Measurements from ENCODE around the gene PAX6.

PAX6 gene

DNA sequence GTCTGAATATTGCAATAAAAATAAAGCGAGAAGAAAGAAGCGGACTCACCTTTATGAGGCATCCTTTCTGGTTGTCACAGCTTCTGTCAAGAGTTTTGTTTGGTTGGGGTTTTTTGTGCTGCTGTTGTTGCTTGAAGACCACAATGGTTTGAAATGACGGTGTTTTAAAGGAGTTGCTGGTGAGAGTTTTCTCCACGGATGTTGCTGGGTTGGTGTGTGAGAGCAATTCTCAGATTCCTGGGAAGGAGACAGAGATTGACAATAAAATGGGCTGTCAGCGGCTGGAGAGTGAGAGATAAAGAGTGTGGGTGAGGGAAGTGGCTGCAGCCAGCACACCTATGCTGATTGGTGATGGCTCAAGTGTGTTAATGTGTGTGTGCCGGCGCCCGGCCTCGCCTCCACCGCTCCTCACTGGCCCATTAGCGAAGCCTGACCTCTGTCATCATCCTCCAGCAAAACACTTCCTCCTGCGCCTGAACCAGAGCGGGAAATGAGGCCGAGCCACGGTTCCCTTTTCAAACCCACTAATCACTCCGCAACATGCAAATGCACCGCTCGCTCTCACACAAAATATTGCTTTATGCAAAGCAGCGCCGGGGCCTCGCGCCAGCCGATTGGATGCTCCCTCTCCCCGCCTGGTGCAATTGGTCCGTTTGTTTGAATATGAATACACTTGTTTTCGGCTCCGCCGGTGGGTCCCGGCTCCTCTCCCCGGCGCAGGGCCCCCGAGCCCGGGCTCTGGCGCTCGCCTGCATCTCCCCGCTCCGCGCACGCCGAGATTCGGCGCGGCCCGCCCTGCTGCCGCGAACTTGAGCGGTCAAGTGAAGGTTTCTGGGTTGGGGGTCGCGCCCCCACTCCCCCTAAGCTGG lies at the start of gene PAX6:
TSS of gene PAX6 (minus strand) at position 544 of the 869 bp plus-strand sequence. CDS start 4,911 bp downstream, outside the sequence.
- Histone ChIP-seq H3K27me3 (ENCODE audit: control insufficient read depth in 1 of 2, insufficient read depth in 2 of 2, low read length in 2 of 2) (peaks cover 85 to 98% of the 10 kb centered on the region in 2 donors), H3K36me3 (ENCODE audit: control insufficient read depth in 2 of 2, insufficient read depth in 2 of 2, low read length in 2 of 2) (no peaks in the 10 kb centered on the region), H3K4me1 (ENCODE audit: control insufficient read depth, insufficient read depth, low read length) (peaks cover 53% of the 10 kb centered on the region), H3K4me3 (ENCODE audit: low read length in 2 of 2) (peak within 1 kb of the TSS; percentile 40 to 68), H3K27ac (ENCODE audit: low read length) (no peak within 1 kb of the TSS), H3K9me3 (ENCODE audit: control insufficient read depth in 2 of 2, low read length in 2 of 2) (no peaks in the 10 kb centered on the region), H3K9ac (ENCODE audit: low read length in 2 of 2) (no peak within 1 kb of the TSS)

DNA sequence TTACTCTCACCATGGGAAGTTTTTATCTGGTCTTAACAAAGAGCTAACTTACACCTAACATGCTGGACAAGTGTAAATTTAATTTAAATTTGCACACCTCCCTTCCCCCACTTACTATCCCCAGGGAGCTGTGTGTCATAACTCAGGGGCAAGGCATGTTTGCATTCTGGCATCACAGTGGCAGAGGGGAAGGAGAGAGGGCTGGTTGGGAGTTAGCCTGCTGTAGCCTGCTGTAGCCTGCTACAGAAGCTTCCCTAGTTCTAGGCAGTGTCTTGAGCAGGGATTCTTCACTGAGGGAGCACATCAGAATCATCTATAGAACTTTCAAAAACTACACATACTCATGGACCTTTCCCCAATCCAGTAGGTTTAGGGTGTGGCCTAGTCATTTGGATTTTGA lies 49.3 kb upstream of the PAX6 start:
- Histone ChIP-seq H3K9me3 (ENCODE audit: control insufficient read depth in 2 of 2, low read length in 2 of 2) (no peaks in the 10 kb centered on the region), H3K9ac (ENCODE audit: low read length in 2 of 2) (no peak overlapping the region), H3K27me3 (ENCODE audit: control insufficient read depth in 1 of 2, insufficient read depth in 2 of 2, low read length in 2 of 2) (peaks cover 2 to 3% of the 10 kb centered on the region in 2 donors)

DNA sequence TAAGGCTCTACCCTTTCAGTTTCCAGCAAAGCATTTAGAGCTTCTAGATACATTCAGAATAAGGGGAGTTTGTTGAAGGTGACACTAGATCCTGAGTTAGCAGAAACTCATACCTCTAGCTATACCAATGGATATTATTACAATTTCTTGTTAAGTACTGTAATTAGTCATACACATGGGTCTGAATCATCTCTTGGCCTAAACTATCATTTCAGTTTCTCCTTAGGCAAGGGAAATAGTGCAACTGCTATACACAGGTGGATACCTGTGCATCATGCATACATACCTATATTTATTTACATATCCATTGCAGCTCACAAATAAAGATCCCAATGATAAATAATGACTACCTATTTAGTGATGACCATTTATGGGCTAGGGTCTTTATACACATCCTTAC lies 45.1 kb upstream of the PAX6 start:
- Histone ChIP-seq H3K4me1 (ENCODE audit: control insufficient read depth, insufficient read depth, low read length) (no peaks in the 10 kb centered on the region), H3K27me3 (ENCODE audit: control insufficient read depth in 1 of 2, insufficient read depth in 2 of 2, low read length in 2 of 2) (no peaks in the 10 kb centered on the region), H3K9ac (ENCODE audit: low read length in 2 of 2) (no peak overlapping the region), H3K9me3 (ENCODE audit: control insufficient read depth in 2 of 2, low read length in 2 of 2) (no peaks in the 10 kb centered on the region), H3K36me3 (ENCODE audit: control insufficient read depth in 2 of 2, insufficient read depth in 2 of 2, low read length in 2 of 2) (no peaks in the 10 kb centered on the region), H3K4me3 (ENCODE audit: low read length in 2 of 2) (no peak overlapping the region), H3K27ac (ENCODE audit: low read length) (no peak overlapping the region)

More for the DNA sequence above, 49.3 kb upstream of the PAX6 start:
- no peaks in the 10 kb centered on the region for H3K4me1 ChIP-seq (ENCODE audit: control insufficient read depth, insufficient read depth, low read length)
- no peak overlapping the region for H3K4me3 ChIP-seq (ENCODE audit: low read length in 2 of 2)
- H3K36me3 ChIP-seq (ENCODE audit: control insufficient read depth in 2 of 2, insufficient read depth in 2 of 2, low read length in 2 of 2) = no peaks in the 10 kb centered on the region
- no peak overlapping the region for H3K27ac ChIP-seq (ENCODE audit: low read length)

DNA sequence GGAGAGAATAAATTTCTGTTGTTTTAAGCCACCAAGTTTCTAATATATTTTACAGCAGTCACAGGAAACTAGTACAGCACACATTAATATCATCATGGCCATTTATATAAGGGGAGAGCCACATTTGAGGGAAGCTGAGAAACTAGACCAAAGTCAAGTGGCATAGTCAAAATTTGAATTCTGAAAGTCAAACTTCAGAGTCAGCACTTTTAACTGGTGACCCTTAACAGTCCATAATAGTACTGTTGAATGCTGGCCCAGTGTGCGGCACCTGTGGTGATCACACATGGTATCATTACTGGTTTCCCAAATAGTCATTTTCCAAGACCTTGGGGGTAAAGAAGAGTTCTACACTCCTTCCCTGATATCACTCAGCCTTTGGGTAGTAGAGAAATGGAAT lies 44.3 kb upstream of the PAX6 start:
- H3K4me1 ChIP-seq (ENCODE audit: control insufficient read depth, insufficient read depth, low read length) = no peaks in the 10 kb centered on the region
- H3K27ac ChIP-seq (ENCODE audit: low read length) = no peak overlapping the region
- no peaks in the 10 kb centered on the region for H3K36me3 ChIP-seq (ENCODE audit: control insufficient read depth in 2 of 2, insufficient read depth in 2 of 2, low read length in 2 of 2)
- no peak overlapping the region for H3K9ac ChIP-seq (ENCODE audit: low read length in 2 of 2)
- H3K27me3 ChIP-seq (ENCODE audit: control insufficient read depth in 1 of 2, insufficient read depth in 2 of 2, low read length in 2 of 2) = no peaks in the 10 kb centered on the region
- no peak overlapping the region for H3K4me3 ChIP-seq (ENCODE audit: low read length in 2 of 2)
- H3K9me3 ChIP-seq (ENCODE audit: control insufficient read depth in 2 of 2, low read length in 2 of 2) = no peaks in the 10 kb centered on the region

DNA sequence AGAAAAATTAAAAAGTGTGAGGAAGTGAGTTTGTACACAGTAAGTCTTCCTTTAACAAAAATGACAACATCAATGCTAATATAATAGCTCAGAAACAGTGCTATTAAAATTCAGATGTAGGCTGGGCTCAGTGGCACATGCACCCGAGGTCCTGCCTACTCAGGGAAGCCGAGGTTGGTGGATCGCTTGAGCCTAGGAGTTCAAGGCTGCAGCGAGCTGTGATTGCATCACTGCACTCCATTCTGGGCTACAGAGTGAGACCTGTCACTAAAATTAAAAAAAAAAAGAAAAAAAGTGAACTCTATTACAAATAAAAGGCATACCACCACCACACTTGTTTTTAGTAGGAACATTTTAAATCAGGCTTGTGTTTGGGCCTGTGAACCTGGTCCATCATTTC lies 39.2 kb upstream of the PAX6 start:
- H3K9ac ChIP-seq (ENCODE audit: low read length in 2 of 2) = no peak overlapping the region
- H3K27ac ChIP-seq (ENCODE audit: low read length) = no peak overlapping the region
- no peaks in the 10 kb centered on the region for H3K27me3 ChIP-seq (ENCODE audit: control insufficient read depth in 1 of 2, insufficient read depth in 2 of 2, low read length in 2 of 2)

DNA sequence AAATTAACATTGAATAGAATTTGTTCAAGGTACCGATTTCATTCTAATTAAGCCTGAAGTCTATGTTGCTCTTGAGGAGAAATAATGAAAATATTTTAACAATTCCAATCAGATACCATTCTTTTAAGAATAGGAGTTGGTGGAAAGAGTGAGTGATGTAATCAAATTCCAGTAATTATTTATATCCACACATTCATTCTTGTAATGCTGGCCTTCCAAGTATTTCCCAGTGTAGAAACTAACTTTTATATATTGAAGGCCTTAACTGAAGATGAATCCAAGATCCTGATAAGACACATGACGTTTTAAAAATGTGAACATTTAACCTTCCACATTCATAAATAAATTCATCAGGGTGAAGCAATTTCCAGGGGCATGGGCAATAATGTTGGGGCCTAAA lies 36.6 kb upstream of the PAX6 start:
- H3K36me3 ChIP-seq (ENCODE audit: control insufficient read depth in 2 of 2, insufficient read depth in 2 of 2, low read length in 2 of 2) = no peaks in the 10 kb centered on the region
- H3K27me3 ChIP-seq (ENCODE audit: control insufficient read depth in 1 of 2, insufficient read depth in 2 of 2, low read length in 2 of 2) = peaks cover 0 to 3% of the 10 kb centered on the region in 2 donors
- H3K4me3 ChIP-seq (ENCODE audit: low read length in 2 of 2) = no peak overlapping the region
- no peak overlapping the region for H3K27ac ChIP-seq (ENCODE audit: low read length)
- H3K9ac ChIP-seq (ENCODE audit: low read length in 2 of 2) = no peak overlapping the region
- no peaks in the 10 kb centered on the region for H3K9me3 ChIP-seq (ENCODE audit: control insufficient read depth in 2 of 2, low read length in 2 of 2)
- no peaks in the 10 kb centered on the region for H3K4me1 ChIP-seq (ENCODE audit: control insufficient read depth, insufficient read depth, low read length)

More for the DNA sequence above, 39.2 kb upstream of the PAX6 start:
- no peak overlapping the region for H3K4me3 ChIP-seq (ENCODE audit: low read length in 2 of 2)
- no peaks in the 10 kb centered on the region for H3K4me1 ChIP-seq (ENCODE audit: control insufficient read depth, insufficient read depth, low read length)
- H3K9me3 ChIP-seq (ENCODE audit: control insufficient read depth in 2 of 2, low read length in 2 of 2) = no peaks in the 10 kb centered on the region
- no peaks in the 10 kb centered on the region for H3K36me3 ChIP-seq (ENCODE audit: control insufficient read depth in 2 of 2, insufficient read depth in 2 of 2, low read length in 2 of 2)

DNA sequence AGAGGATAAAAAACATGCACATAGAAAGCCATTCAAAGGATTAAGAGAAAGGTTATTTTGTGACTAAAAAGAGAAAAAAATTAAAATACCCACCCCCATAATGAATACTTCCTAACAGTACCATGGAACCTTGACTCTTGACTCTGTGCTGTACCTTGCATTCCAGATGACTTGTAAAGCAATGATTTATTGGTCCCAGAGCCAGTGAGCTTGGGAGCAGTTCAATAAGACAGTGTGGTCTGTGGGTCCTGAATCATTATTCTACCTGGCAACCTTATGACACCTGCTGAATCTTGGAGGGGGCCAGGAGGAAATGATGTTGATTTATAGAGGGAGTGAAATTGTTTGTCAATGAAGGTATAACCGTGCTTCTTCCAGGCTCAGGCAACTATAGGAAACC lies 34.2 kb upstream of the PAX6 start:
- H3K27ac ChIP-seq (ENCODE audit: low read length) = no peak overlapping the region
- no peaks in the 10 kb centered on the region for H3K4me1 ChIP-seq (ENCODE audit: control insufficient read depth, insufficient read depth, low read length)
- no peaks in the 10 kb centered on the region for H3K36me3 ChIP-seq (ENCODE audit: control insufficient read depth in 2 of 2, insufficient read depth in 2 of 2, low read length in 2 of 2)
- H3K9ac ChIP-seq (ENCODE audit: low read length in 2 of 2) = no peak overlapping the region
- peaks cover 4 to 7% of the 10 kb centered on the region in 2 donors for H3K27me3 ChIP-seq (ENCODE audit: control insufficient read depth in 1 of 2, insufficient read depth in 2 of 2, low read length in 2 of 2)
- no peak overlapping the region for H3K4me3 ChIP-seq (ENCODE audit: low read length in 2 of 2)
- H3K9me3 ChIP-seq (ENCODE audit: control insufficient read depth in 2 of 2, low read length in 2 of 2) = no peaks in the 10 kb centered on the region

DNA sequence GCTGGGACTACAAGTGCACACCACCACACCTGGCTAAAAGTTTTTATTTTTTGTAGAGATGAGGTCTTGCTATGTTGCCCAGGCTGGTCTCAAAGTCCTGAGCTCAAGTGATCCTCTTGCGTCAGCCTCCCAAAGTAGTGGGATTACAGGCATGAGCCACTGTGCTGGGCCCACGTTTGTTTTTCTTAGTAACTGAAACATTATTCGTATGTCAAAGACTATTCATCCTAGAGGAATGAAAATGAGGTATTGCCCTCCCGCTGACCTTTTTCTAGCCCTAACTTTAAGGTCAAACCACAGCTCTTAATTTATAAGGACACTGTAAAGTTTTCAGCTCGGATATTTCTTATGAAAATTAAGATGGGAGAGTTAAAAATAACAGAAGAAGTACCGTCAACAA lies 33.2 kb upstream of the PAX6 start:
- peaks cover 5 to 7% of the 10 kb centered on the region in 2 donors for H3K27me3 ChIP-seq (ENCODE audit: control insufficient read depth in 1 of 2, insufficient read depth in 2 of 2, low read length in 2 of 2)
- no peaks in the 10 kb centered on the region for H3K4me1 ChIP-seq (ENCODE audit: control insufficient read depth, insufficient read depth, low read length)
- no peak overlapping the region for H3K9ac ChIP-seq (ENCODE audit: low read length in 2 of 2)
- no peaks in the 10 kb centered on the region for H3K36me3 ChIP-seq (ENCODE audit: control insufficient read depth in 2 of 2, insufficient read depth in 2 of 2, low read length in 2 of 2)
- no peak overlapping the region for H3K27ac ChIP-seq (ENCODE audit: low read length)
- H3K4me3 ChIP-seq (ENCODE audit: low read length in 2 of 2) = no peak overlapping the region
- H3K9me3 ChIP-seq (ENCODE audit: control insufficient read depth in 2 of 2, low read length in 2 of 2) = no peaks in the 10 kb centered on the region

DNA sequence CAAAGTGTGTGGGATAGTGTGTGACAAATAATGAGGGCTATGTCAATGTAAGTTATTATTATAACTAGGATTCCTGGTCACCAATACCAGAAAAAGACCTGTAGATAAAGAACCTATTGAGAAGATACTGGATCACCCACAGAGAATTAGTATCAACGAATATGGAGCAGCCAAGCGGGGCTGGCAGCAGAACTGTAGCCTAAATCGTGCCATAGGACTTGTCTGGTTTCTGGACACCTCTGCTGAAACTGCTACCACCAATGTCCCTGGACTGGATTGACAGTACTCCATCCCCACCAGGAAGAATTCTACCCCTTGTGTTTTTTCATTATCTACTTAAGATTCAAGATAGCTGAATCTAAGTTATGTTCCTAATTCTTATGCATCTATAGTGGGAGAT lies 30.3 kb upstream of the PAX6 start:
- Histone ChIP-seq H3K36me3 (ENCODE audit: control insufficient read depth in 2 of 2, insufficient read depth in 2 of 2, low read length in 2 of 2) (no peaks in the 10 kb centered on the region), H3K27me3 (ENCODE audit: control insufficient read depth in 1 of 2, insufficient read depth in 2 of 2, low read length in 2 of 2) (peaks cover 7 to 14% of the 10 kb centered on the region in 2 donors), H3K9me3 (ENCODE audit: control insufficient read depth in 2 of 2, low read length in 2 of 2) (no peaks in the 10 kb centered on the region), H3K9ac (ENCODE audit: low read length in 2 of 2) (no peak overlapping the region), H3K27ac (ENCODE audit: low read length) (no peak overlapping the region), H3K4me1 (ENCODE audit: control insufficient read depth, insufficient read depth, low read length) (no peaks in the 10 kb centered on the region), H3K4me3 (ENCODE audit: low read length in 2 of 2) (no peak overlapping the region)

DNA sequence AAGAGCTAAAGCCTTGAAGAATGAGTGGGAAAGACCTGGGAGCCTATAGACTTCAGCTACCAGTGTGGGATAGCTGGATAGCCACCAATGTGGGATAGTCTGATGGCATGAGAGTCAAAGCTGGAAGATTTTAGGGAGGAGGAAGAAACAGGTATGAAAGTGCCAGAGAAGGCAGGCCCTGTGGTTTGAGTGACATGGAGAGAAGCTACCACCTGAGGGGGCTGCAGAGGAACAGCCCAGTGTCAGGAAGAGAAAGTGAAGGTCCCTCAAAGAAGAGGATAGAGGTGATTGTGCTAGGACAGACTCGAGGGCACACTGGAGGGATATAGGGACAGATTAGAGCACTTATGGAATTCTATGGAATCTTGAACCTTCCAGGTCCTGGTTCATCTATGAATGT lies 23.1 kb upstream of the PAX6 start:
- Histone ChIP-seq H3K9ac (ENCODE audit: low read length in 2 of 2) (no peak overlapping the region), H3K36me3 (ENCODE audit: control insufficient read depth in 2 of 2, insufficient read depth in 2 of 2, low read length in 2 of 2) (no peaks in the 10 kb centered on the region), H3K27ac (ENCODE audit: low read length) (no peak overlapping the region), H3K4me1 (ENCODE audit: control insufficient read depth, insufficient read depth, low read length) (no peaks in the 10 kb centered on the region), H3K9me3 (ENCODE audit: control insufficient read depth in 2 of 2, low read length in 2 of 2) (no peaks in the 10 kb centered on the region), H3K4me3 (ENCODE audit: low read length in 2 of 2) (no peak overlapping the region), H3K27me3 (ENCODE audit: control insufficient read depth in 1 of 2, insufficient read depth in 2 of 2, low read length in 2 of 2) (peaks cover 19 to 30% of the 10 kb centered on the region in 2 donors)

DNA sequence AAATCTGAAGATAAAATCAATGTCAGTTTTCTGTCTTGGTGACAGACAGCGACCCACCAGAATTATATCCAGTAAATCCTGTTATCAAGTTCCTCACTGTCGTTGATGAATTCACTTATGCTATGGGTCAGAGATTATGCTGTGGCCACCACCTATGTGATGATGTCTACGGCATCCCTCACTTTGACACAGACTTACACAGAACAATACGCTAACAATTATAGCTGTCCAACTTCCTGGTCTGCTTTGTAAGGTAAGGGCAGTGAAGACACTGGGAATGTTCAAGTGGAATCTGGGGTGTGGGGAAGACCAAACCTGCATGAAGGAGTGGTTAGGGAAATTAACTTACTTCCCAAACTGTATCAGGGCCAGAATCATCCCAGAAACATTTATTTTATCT lies 19.3 kb upstream of the PAX6 start:
- Histone ChIP-seq H3K27ac (ENCODE audit: low read length) (no peak overlapping the region), H3K36me3 (ENCODE audit: control insufficient read depth in 2 of 2, insufficient read depth in 2 of 2, low read length in 2 of 2) (no peaks in the 10 kb centered on the region), H3K4me1 (ENCODE audit: control insufficient read depth, insufficient read depth, low read length) (peaks cover 6% of the 10 kb centered on the region), H3K4me3 (ENCODE audit: low read length in 2 of 2) (no peak overlapping the region), H3K27me3 (ENCODE audit: control insufficient read depth in 1 of 2, insufficient read depth in 2 of 2, low read length in 2 of 2) (peaks cover 45 to 58% of the 10 kb centered on the region in 2 donors), H3K9ac (ENCODE audit: low read length in 2 of 2) (no peak overlapping the region), H3K9me3 (ENCODE audit: control insufficient read depth in 2 of 2, low read length in 2 of 2) (no peaks in the 10 kb centered on the region)

All from stomach smooth muscle (tissue), 2 donors.